Ovary (tissue), 3 donors: Measurements from ENCODE around the gene AATK.

ENCODE experiments used
- CTCF ChIP-seq, 3 donors: fragments of 450-650 bp in 2 of 3; fragments of 200-600 bp in 1 of 3; IDR thresholded peaks; one replicate each; pipeline versions ENCODE4 v1.5.1 to v1.8.0; 2016 to 2022; ENCODE audit warnings: antibody characterized with exemption in 3 of 3, mild to moderate bottlenecking in 1 of 3
- POLR2A ChIP-seq: fragments of 450-650 bp; IDR thresholded peaks from one replicate; pipeline ENCODE4 v1.6.1; 2017; ENCODE audit warnings: antibody characterized with exemption, mild to moderate bottlenecking, moderate library complexity
- donor health status: DM: no; HTN: no; CAD: no.

DNA sequence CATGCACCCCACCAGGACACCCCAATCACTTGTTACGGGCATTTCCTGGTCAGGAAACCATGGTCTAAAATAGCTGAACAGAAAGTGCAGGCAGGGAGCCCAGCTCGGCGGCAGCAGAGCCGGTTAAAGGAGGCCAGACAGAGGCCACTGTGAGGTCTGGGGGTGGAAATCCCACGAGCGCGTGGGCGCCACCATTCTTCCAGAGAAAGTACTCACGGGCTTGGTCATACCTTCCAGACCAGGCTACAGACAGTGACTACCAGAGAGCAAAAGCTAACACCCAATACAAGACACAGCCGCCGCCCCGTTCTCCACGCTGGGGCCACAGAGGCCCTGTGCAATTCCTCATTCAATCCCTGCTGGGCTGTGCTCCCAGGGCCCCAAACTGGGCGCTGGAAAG, 44.8 kb upstream of the AATK start:
- no peak for TF ChIP-seq CTCF (IDR thresholded peaks at IDR 0.05)
- TF ChIP-seq POLR2A, result no peak
